ENCODE measurements around the gene MIAT. TPM values are rescaled to one million over a fixed set of nuclear protein-coding genes. Genes with fewer than 3 reads are reported as not detected.
A peak's percentile ranks its signal among the peaks of the same experiment; 100 is the strongest.

The MIAT gene
- total and polyA plus RNA-seq, 2 of the 13 experiments (the other 11 are each of a cell fraction or from before 2014, with no cell fraction given): 0.04 TPM; not detected in 1

- TF ChIP-seq ATF3 (CRISPR knock-in tag; IDR thresholded peaks at IDR 0.05) (no peak), HOXA5 (CRISPR knock-in tag; IDR thresholded peaks at IDR 0.05) (no peak)
Observed at GRCh38 chr22:26616650-26617049, 40.7 kb upstream of the MIAT start (continued).

GRCh38 chr22:26617271-26618199 lies 39.9 kb upstream of the MIAT start, which contains the start of gene CRYBB1:
CRYBB1 (minus strand) TSS chr22:26618027; CDS start chr22:26616319, 1,708 bp downstream.
- no peaks in the 10 kb centered on the region for H3K9me3 ChIP-seq (ENCODE audit: low read length)
- ChIA-PET CTCF (ENCODE audit: low intra/inter-chr PET ratio, low total read pairs) (no interaction called here), POLR2A (no interaction called here)
- no peaks in the 10 kb centered on the region for H3K4me1 ChIP-seq (ENCODE audit: insufficient read depth, low read length)
- FAIRE-seq (no peak), ATAC-seq (no peak), DNase-seq (ENCODE audit: low spot score) (no peak)
- intact Hi-C loops (cut with micrococcal nuclease; ENCODE audit: unreplicated experiment) (no loop called here), in situ Hi-C loops (cut with HindIII; ENCODE audit: extremely low pct_ligation_motif_present, low pct_unique_long_range_greater_than_20kb) (no loop called here)
- no TSS peak for BruUV-seq (replicated peaks)
- WGBS (ENCODE audit: low lambda C conversion rate): 2% methylated on average over 5 of the region's 7 CpGs
- H3K27me3 ChIP-seq (ENCODE audit: control insufficient read depth in 1 of 2, insufficient read depth in 2 of 2, low read length in 2 of 2): peaks cover 2 to 24% of the 10 kb centered on the region in 2 experiments; a peak in 3 of 5 replicates
- no peak within 1 kb of the TSS for H3K4me2 ChIP-seq (ENCODE audit: low read depth, low read length)
- no peak within 1 kb of the TSS for H3K9ac ChIP-seq (ENCODE audit: insufficient read depth, low read depth, low read length)
- no peak within 1 kb of the TSS for H3K4me3 ChIP-seq (replicated peaks in 1 of 3; ENCODE audit: insufficient read depth in 1 of 3, low read depth in 2 of 3, low read length in 3 of 3)
- no peak within 1 kb of the TSS for H3K27ac ChIP-seq (ENCODE audit: extremely low read length, insufficient read depth, low read length)
- TF ChIP-seq RBM39 (IDR thresholded peaks at IDR 0.05; ENCODE audit: low read depth, low read length, poor library complexity, severe bottlenecking) (no peak), POGZ (CRISPR knock-in tag; IDR thresholded peaks at IDR 0.05) (no peak)
- H3K36me3 ChIP-seq (replicated peaks in 1 of 2; ENCODE audit: control insufficient read depth in 1 of 2, insufficient read depth in 2 of 2, low read length in 2 of 2): no peaks in the 10 kb centered on the region
- H4K20me1 ChIP-seq (ENCODE audit: insufficient read depth, low read length): no peaks in the 10 kb centered on the region
- no peak within 1 kb of the TSS for H2AFZ ChIP-seq (ENCODE audit: low read length)
- no peaks in the 10 kb centered on the region for H3K79me2 ChIP-seq (ENCODE audit: insufficient read depth, low read length)

GRCh38 chr22:26618455-26618854 lies 38.9 kb upstream of the MIAT start:
- in situ Hi-C loops (cut with HindIII; ENCODE audit: extremely low pct_ligation_motif_present, low pct_unique_long_range_greater_than_20kb): no loop called here
- H4K20me1 ChIP-seq (ENCODE audit: insufficient read depth, low read length): no peaks in the 10 kb centered on the region
- ChIA-PET POLR2A (no interaction called here), CTCF (ENCODE audit: low intra/inter-chr PET ratio, low total read pairs) (no interaction called here)
- no peak overlapping the region for H3K27ac ChIP-seq (ENCODE audit: extremely low read length, insufficient read depth, low read length)
- H3K79me2 ChIP-seq (ENCODE audit: insufficient read depth, low read length): no peaks in the 10 kb centered on the region
- H3K27me3 ChIP-seq (ENCODE audit: control insufficient read depth in 1 of 2, insufficient read depth in 2 of 2, low read length in 2 of 2): peaks cover 2 to 21% of the 10 kb centered on the region in 2 experiments; a peak in 2 of 5 replicates
- H3K4me3 ChIP-seq (replicated peaks in 1 of 3; ENCODE audit: insufficient read depth in 1 of 3, low read depth in 2 of 3, low read length in 3 of 3): no peak overlapping the region
- H3K9me3 ChIP-seq (ENCODE audit: low read length): no peaks in the 10 kb centered on the region
- BruUV-seq (replicated peaks): no TSS peak
- TF ChIP-seq ZNF629 (CRISPR knock-in tag; conservative IDR thresholded peaks at IDR 0.05) (peak; percentile 83), ZFP82 (CRISPR knock-in tag; IDR thresholded peaks at IDR 0.05; ENCODE audit: borderline replicate concordance) (no peak)
- WGBS (ENCODE audit: low lambda C conversion rate): 22% methylated on average over 8 of the region's 8 CpGs
- ATAC-seq (no peak), DNase-seq (ENCODE audit: low spot score) (no peak), FAIRE-seq (no peak)
- H3K9ac ChIP-seq (ENCODE audit: insufficient read depth, low read depth, low read length): no peak overlapping the region
- H2AFZ ChIP-seq (ENCODE audit: low read length): no peak overlapping the region
- no peaks in the 10 kb centered on the region for H3K4me1 ChIP-seq (ENCODE audit: insufficient read depth, low read length)
- intact Hi-C loops (cut with micrococcal nuclease; ENCODE audit: unreplicated experiment): no loop called here
- H3K4me2 ChIP-seq (ENCODE audit: low read depth, low read length): no peak overlapping the region
- no peaks in the 10 kb centered on the region for H3K36me3 ChIP-seq (replicated peaks in 1 of 2; ENCODE audit: control insufficient read depth in 1 of 2, insufficient read depth in 2 of 2, low read length in 2 of 2)
